ENCODE data around the gene PARP14.
"Not testable (repeated sequence)": the region's sequence is repeated elsewhere in the genome, so short reads cannot be mapped to it uniquely, and the experiment has no call there.

The PARP14 gene

GRCh38 chr3:122690096-122690495, 9.5 kb downstream of the PARP14 start:
- H3K27ac Mint-ChIP-seq: no peak overlapping the region
- peaks cover 23% of the 10 kb centered on the region for H3K36me3 Mint-ChIP-seq
- H3K4me1 Mint-ChIP-seq (ENCODE audit: low read depth): peaks cover 10% of the 10 kb centered on the region
- no peaks in the 10 kb centered on the region for H3K27me3 Mint-ChIP-seq
- H3K9me3 Mint-ChIP-seq (ENCODE audit: low read depth): no peaks in the 10 kb centered on the region
- no peak overlapping the region for H3K4me3 Mint-ChIP-seq

- peaks cover 9% of the 10 kb centered on the region for H3K4me1 Mint-ChIP-seq (ENCODE audit: low read depth)
- peaks cover 24% of the 10 kb centered on the region for H3K36me3 Mint-ChIP-seq
- H3K27ac Mint-ChIP-seq: no peak overlapping the region
- H3K27me3 Mint-ChIP-seq: no peaks in the 10 kb centered on the region
- no peak overlapping the region for H3K4me3 Mint-ChIP-seq
- H3K9me3 Mint-ChIP-seq (ENCODE audit: low read depth): no peaks in the 10 kb centered on the region
Observed at GRCh38 chr3:122691195-122691594, 10.6 kb downstream of the PARP14 start.

GRCh38 chr3:122692674-122693073, 12.0 kb downstream of the PARP14 start:
- Mint-ChIP-seq H3K4me3 (no peak overlapping the region), H3K9me3 (ENCODE audit: low read depth) (no peaks in the 10 kb centered on the region), H3K36me3 (peaks cover 28% of the 10 kb centered on the region), H3K27me3 (no peaks in the 10 kb centered on the region), H3K27ac (no peak overlapping the region), H3K4me1 (ENCODE audit: low read depth) (peaks cover 3% of the 10 kb centered on the region)

- no peak overlapping the region for H3K4me3 Mint-ChIP-seq
- no peak overlapping the region for H3K27ac Mint-ChIP-seq
- H3K27me3 Mint-ChIP-seq: no peaks in the 10 kb centered on the region
- no peaks in the 10 kb centered on the region for H3K9me3 Mint-ChIP-seq (ENCODE audit: low read depth)
- H3K4me1 Mint-ChIP-seq (ENCODE audit: low read depth): peaks cover 8% of the 10 kb centered on the region
- H3K36me3 Mint-ChIP-seq: peaks cover 23% of the 10 kb centered on the region
Observed at GRCh38 chr3:122694966-122695365, 14.3 kb downstream of the PARP14 start.

- Mint-ChIP-seq H3K4me1 (ENCODE audit: low read depth) (peaks cover 8% of the 10 kb centered on the region), H3K4me3 (no peak overlapping the region), H3K36me3 (peaks cover 22% of the 10 kb centered on the region)
Observed at GRCh38 chr3:122695927-122696561, 15.4 kb downstream of the PARP14 start.

GRCh38 chr3:122697952-122698620, 17.4 kb downstream of the PARP14 start:
- no peak overlapping the region for H3K4me3 Mint-ChIP-seq
- H3K27ac Mint-ChIP-seq: no peak overlapping the region
- H3K27me3 Mint-ChIP-seq: no peaks in the 10 kb centered on the region
- peaks cover 8% of the 10 kb centered on the region for H3K4me1 Mint-ChIP-seq (ENCODE audit: low read depth)
- no peaks in the 10 kb centered on the region for H3K9me3 Mint-ChIP-seq (ENCODE audit: low read depth)
- H3K36me3 Mint-ChIP-seq: peaks cover 19% of the 10 kb centered on the region

More at GRCh38 chr3:122695927-122696561, 15.4 kb downstream of the PARP14 start:
- no peaks in the 10 kb centered on the region for H3K27me3 Mint-ChIP-seq
- H3K9me3 Mint-ChIP-seq (ENCODE audit: low read depth): no peaks in the 10 kb centered on the region
- no peak overlapping the region for H3K27ac Mint-ChIP-seq

GRCh38 chr3:122700193-122700592, 19.6 kb downstream of the PARP14 start:
- Mint-ChIP-seq H3K9me3 (ENCODE audit: low read depth) (no peaks in the 10 kb centered on the region), H3K27ac (no peak overlapping the region), H3K27me3 (no peaks in the 10 kb centered on the region), H3K4me3 (no peak overlapping the region), H3K4me1 (ENCODE audit: low read depth) (peaks cover 8% of the 10 kb centered on the region), H3K36me3 (peaks cover 17% of the 10 kb centered on the region)

GRCh38 chr3:122705379-122705778, 24.7 kb downstream of the PARP14 start:
- Mint-ChIP-seq H3K27ac (no peak overlapping the region), H3K9me3 (ENCODE audit: low read depth) (no peaks in the 10 kb centered on the region), H3K27me3 (no peaks in the 10 kb centered on the region), H3K36me3 (peaks cover 31% of the 10 kb centered on the region), H3K4me3 (no peak overlapping the region), H3K4me1 (ENCODE audit: low read depth) (peaks cover 14% of the 10 kb centered on the region)

- H3K4me1 Mint-ChIP-seq (ENCODE audit: low read depth): peaks cover 25% of the 10 kb centered on the region
- H3K27ac Mint-ChIP-seq; H3K9me3 Mint-ChIP-seq (ENCODE audit: low read depth); H3K27me3 Mint-ChIP-seq; H3K4me3 Mint-ChIP-seq: not testable (repeated sequence)
- H3K36me3 Mint-ChIP-seq: peaks cover 37% of the 10 kb centered on the region
Observed at GRCh38 chr3:122710616-122711251, 30.1 kb downstream of the PARP14 start.

- Mint-ChIP-seq H3K36me3 (peaks cover 37% of the 10 kb centered on the region), H3K9me3 (ENCODE audit: low read depth) (no peaks in the 10 kb centered on the region), H3K27ac (peak overlapping the region; percentile 36), H3K4me1 (ENCODE audit: low read depth) (peaks cover 23% of the 10 kb centered on the region), H3K4me3 (no peak overlapping the region), H3K27me3 (no peaks in the 10 kb centered on the region)
Observed at GRCh38 chr3:122714273-122714672, 33.6 kb downstream of the PARP14 start.

- Mint-ChIP-seq H3K27me3 (no peaks in the 10 kb centered on the region), H3K4me1 (ENCODE audit: low read depth) (peaks cover 3% of the 10 kb centered on the region), H3K4me3 (no peak overlapping the region), H3K27ac (no peak overlapping the region), H3K9me3 (ENCODE audit: low read depth) (no peaks in the 10 kb centered on the region), H3K36me3 (peaks cover 23% of the 10 kb centered on the region)
Observed at GRCh38 chr3:122716667-122717066, 36.0 kb downstream of the PARP14 start.

GRCh38 chr3:122719273-122719921, 38.8 kb downstream of the PARP14 start:
- peak overlapping the region; percentile 46 for H3K27ac Mint-ChIP-seq
- H3K27me3 Mint-ChIP-seq: no peaks in the 10 kb centered on the region
- H3K36me3 Mint-ChIP-seq: peaks cover 28% of the 10 kb centered on the region
- H3K9me3 Mint-ChIP-seq (ENCODE audit: low read depth): no peaks in the 10 kb centered on the region
- H3K4me1 Mint-ChIP-seq (ENCODE audit: low read depth): no peaks in the 10 kb centered on the region
- no peak overlapping the region for H3K4me3 Mint-ChIP-seq

GRCh38 chr3:122725106-122725505, 44.5 kb downstream of the PARP14 start:
- Mint-ChIP-seq H3K27me3 (no peaks in the 10 kb centered on the region), H3K36me3 (peaks cover 30% of the 10 kb centered on the region), H3K27ac (no peak overlapping the region), H3K9me3 (ENCODE audit: low read depth) (peaks cover 7% of the 10 kb centered on the region), H3K4me1 (ENCODE audit: low read depth) (no peaks in the 10 kb centered on the region), H3K4me3 (no peak overlapping the region)

- Mint-ChIP-seq H3K4me1 (ENCODE audit: low read depth) (no peaks in the 10 kb centered on the region), H3K27ac (no peak overlapping the region), H3K36me3 (peaks cover 30% of the 10 kb centered on the region), H3K27me3 (no peaks in the 10 kb centered on the region), H3K4me3 (no peak overlapping the region), H3K9me3 (ENCODE audit: low read depth) (peaks cover 7% of the 10 kb centered on the region)
Observed at GRCh38 chr3:122727294-122727693, 46.7 kb downstream of the PARP14 start.

GRCh38 chr3:122727766-122728165, 47.1 kb downstream of the PARP14 start:
- peaks cover 32% of the 10 kb centered on the region for H3K36me3 Mint-ChIP-seq
- no peaks in the 10 kb centered on the region for H3K4me1 Mint-ChIP-seq (ENCODE audit: low read depth)
- H3K4me3 Mint-ChIP-seq: no peak overlapping the region
- no peak overlapping the region for H3K27ac Mint-ChIP-seq
- H3K9me3 Mint-ChIP-seq (ENCODE audit: low read depth): peaks cover 7% of the 10 kb centered on the region
- no peaks in the 10 kb centered on the region for H3K27me3 Mint-ChIP-seq
